Thyroid gland (tissue), 4 donors: ENCODE results near the gene DGKZ. TPM values are rescaled to one million over a fixed set of nuclear protein-coding genes. Genes with fewer than 3 reads are reported as not detected.

Experiments
- DNase-seq, 2 donors: peaks; one replicate each; pipeline ENCODE4 v3.0.0-alpha.2; 2019
- H3K27ac ChIP-seq, 3 donors: fragments of 200-600 bp; sonication (generic); 1 replicate in 2 of 3; 2 replicates in 1 of 3; pipeline ENCODE4 v1.5.1; 2016 to 2019; ENCODE audit warnings: mild to moderate bottlenecking in 1 of 3, moderate library complexity in 1 of 3
- H3K27me3 ChIP-seq: fragments of 200-600 bp; sonication (generic); one replicate; pipeline ENCODE4 v1.5.1; 2019
- H3K36me3 ChIP-seq, 2 donors: fragments of 200-600 bp; sonication (generic); one replicate each; pipeline ENCODE4 v1.5.1; 2016 to 2019
- H3K4me1 ChIP-seq, 2 donors: fragments of 200-600 bp; sonication (generic); one replicate each; pipeline ENCODE4 v1.5.1; 2017 to 2019
- H3K4me3 ChIP-seq, 3 donors: fragments of 200-600 bp; sonication (generic); replicated peaks in 1 of 3; 1 replicate in 2 of 3; 2 replicates in 1 of 3; pipeline ENCODE4 v1.5.1; 2016; ENCODE audit warnings: mild to moderate bottlenecking in 1 of 3
- H3K9me3 ChIP-seq: fragments of 200-600 bp; sonication (generic); one replicate; pipeline ENCODE4 v1.5.1; 2017
- POLR2A ChIP-seq, 2 donors: fragments of 450-650 bp; IDR thresholded peaks; one replicate each; pipeline ENCODE4 v1.6.1; 2017; ENCODE audit warnings: antibody characterized with exemption in 2 of 2, mild to moderate bottlenecking in 2 of 2, moderate library complexity in 1 of 2
- WGBS, 2 donors: methylation state at CpG; one replicate each; pipeline ENCODE4 v1.1.5; 2017; 5-methylcytosine and 5-hydroxymethylcytosine counted together
- intact Hi-C: fragments of 100-400 bp; cut with DNase I; formaldehyde crosslinking; loops from one replicate; pipeline ENCODE4 v1.15.1; 2023
- total RNA-seq, 4 donors: library from RNA; depleted of rRNA; stranded (reverse); fragments of >200 nt; gene quantifications; one replicate each; pipeline ENCODE4 v1.2.3, GENCODE V29; 2016
- TF ChIP-seq, protein P1 (sequence below), 6 experiments: fragments of 200-600 bp in 3 of 6; fragments of 450-650 bp in 3 of 6; sonication (generic) in 3 of 6; IDR thresholded peaks; one replicate each; pipeline ENCODE4 v1.5.1; 2016 to 2019; ENCODE audit warnings: antibody characterized with exemption in 6 of 6, mild to moderate bottlenecking in 2 of 6, inconsistent platforms in 1 of 6, moderate library complexity in 1 of 6

Gene DGKZ
- total RNA-seq, 4 donors from 2014 or later: 29.7 to 53.5 (median 41.8) TPM

DNA sequence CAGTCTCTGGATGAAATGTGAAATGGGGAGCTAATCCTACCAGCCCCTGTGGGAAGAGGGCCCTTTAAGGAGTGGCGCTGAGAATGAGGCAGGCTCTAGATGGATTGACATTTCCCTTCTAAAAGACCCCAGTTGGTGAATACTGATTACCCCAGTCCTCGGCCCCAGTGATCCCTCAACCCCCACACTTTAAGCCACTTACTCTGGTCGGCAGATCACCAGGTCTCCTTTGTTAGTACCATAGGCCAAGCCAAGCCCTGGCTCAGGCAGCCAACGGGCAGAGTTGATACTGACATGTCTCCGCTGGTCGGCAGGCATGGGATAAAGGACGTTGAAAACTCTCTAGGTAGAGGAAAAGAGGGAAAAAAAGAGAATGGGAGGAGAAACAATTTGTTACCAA is 70.4 kb downstream of the DGKZ start:
- peaks cover 14 to 39% of the 10 kb centered on the region in 2 donors for H3K36me3 ChIP-seq
- no peaks in the 10 kb centered on the region for H3K27me3 ChIP-seq
- intact Hi-C loops: no loop called here
- WGBS, 2 donors: 81 to 85% methylated on average over 7 of the region's 7 CpGs
- no peaks in the 10 kb centered on the region for H3K9me3 ChIP-seq
- DNase-seq: no peak
- no peak overlapping the region for H3K4me3 ChIP-seq
- H3K27ac ChIP-seq: no peak overlapping the region
- no peaks in the 10 kb centered on the region for H3K4me1 ChIP-seq
- TF ChIP-seq, protein P1, sequence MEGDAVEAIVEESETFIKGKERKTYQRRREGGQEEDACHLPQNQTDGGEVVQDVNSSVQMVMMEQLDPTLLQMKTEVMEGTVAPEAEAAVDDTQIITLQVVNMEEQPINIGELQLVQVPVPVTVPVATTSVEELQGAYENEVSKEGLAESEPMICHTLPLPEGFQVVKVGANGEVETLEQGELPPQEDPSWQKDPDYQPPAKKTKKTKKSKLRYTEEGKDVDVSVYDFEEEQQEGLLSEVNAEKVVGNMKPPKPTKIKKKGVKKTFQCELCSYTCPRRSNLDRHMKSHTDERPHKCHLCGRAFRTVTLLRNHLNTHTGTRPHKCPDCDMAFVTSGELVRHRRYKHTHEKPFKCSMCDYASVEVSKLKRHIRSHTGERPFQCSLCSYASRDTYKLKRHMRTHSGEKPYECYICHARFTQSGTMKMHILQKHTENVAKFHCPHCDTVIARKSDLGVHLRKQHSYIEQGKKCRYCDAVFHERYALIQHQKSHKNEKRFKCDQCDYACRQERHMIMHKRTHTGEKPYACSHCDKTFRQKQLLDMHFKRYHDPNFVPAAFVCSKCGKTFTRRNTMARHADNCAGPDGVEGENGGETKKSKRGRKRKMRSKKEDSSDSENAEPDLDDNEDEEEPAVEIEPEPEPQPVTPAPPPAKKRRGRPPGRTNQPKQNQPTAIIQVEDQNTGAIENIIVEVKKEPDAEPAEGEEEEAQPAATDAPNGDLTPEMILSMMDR (IDR thresholded peaks at IDR 0.05): no peak
- no peak for TF ChIP-seq POLR2A (IDR thresholded peaks at IDR 0.05)

DNA sequence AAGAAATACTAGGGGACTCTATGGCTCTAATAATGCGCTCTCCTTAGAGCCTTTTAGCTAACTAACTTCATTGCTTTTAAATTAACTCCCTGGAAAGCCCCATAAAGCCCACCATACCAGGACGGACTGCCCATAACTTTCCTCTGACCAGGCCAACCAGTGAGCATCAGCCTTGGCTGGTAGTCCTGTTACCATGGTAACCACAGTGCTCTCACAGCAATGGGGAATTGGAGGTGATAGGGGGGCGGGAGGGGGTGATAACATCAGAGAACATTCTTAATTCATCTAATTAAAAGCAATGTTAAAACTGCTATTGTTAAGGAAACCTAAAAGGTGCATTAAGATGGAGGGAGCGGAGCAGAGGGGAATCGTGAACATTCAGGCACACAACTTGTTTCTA is 71.5 kb downstream of the DGKZ start:
- no peaks in the 10 kb centered on the region for H3K9me3 ChIP-seq
- intact Hi-C loops: no loop called here
- 93 to 94% methylated on average over 5 of the region's 5 CpGs for WGBS, 2 donors
- no peak overlapping the region for H3K4me3 ChIP-seq
- no peak overlapping the region for H3K27ac ChIP-seq
- H3K27me3 ChIP-seq: no peaks in the 10 kb centered on the region
- TF ChIP-seq, protein P1 (IDR thresholded peaks at IDR 0.05): no peak
- no peak for TF ChIP-seq POLR2A (IDR thresholded peaks at IDR 0.05)
- H3K36me3 ChIP-seq: peaks cover 14 to 34% of the 10 kb centered on the region in 2 donors
- no peak for DNase-seq
- H3K4me1 ChIP-seq: no peaks in the 10 kb centered on the region

DNA sequence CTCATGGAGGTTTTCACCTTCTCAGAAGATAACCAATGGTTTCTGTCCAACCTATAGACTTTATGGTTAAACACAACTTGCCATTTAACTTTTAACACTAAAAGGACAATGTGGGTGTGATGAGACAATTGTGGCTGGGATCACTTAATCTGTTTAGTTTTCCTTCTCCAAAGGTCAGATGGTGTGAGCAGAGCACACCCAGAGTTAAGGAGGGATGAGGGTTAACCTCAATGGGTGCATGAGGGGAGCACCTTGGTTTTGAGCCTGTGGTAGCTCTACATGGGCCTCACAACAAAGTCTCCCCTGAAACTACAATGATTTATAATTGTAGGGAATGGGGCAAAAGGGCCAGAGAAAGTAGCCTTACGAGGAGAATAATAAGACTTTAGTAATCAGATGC is 73.2 kb downstream of the DGKZ start:
- WGBS, 2 donors: 94 to 95% methylated on average over 1 of the region's 1 CpG
- Histone ChIP-seq H3K9me3 (no peaks in the 10 kb centered on the region), H3K4me1 (no peaks in the 10 kb centered on the region), H3K4me3 (no peak overlapping the region), H3K27ac (no peak overlapping the region), H3K36me3 (peaks cover 5 to 21% of the 10 kb centered on the region in 2 donors), H3K27me3 (no peaks in the 10 kb centered on the region)
- DNase-seq: no peak
- TF ChIP-seq, protein P1 (IDR thresholded peaks at IDR 0.05): no peak
- TF ChIP-seq POLR2A (IDR thresholded peaks at IDR 0.05): no peak
- intact Hi-C loops: no loop called here

DNA sequence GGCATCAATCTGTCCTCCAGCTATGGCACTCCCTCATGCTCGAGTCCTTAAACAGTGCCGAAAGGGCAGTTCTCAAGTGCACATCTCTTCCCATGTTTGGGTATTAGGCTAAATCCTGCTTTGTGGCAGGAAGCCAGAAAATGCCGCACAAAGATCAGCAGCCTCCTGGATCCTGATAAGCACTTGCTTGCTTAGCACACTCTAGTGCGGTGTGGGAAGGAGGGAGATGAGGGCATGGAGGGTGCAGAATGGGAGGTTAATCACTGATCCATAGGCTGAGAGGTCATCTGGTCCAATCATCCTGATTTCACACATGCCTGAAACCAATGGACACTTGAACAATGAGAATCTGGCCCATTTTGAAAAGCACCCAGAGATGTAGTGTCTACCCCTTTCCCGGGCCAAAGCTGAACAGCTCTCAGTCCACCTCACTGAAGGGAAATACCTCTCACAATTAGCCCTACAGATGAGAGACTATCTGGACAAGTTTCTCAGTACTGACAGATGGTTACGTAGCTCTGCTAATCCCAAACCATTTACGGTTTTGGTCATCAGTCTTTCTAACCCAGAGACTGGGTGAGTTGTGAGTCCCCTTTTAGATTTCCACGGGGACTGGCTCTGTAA is 74.1 kb downstream of the DGKZ start:
- TF ChIP-seq POLR2A (IDR thresholded peaks at IDR 0.05): no peak
- TF ChIP-seq, protein P1 (IDR thresholded peaks at IDR 0.05): no peak
- H3K36me3 ChIP-seq: peaks cover 5 to 14% of the 10 kb centered on the region in 2 donors
- no peak for DNase-seq
- H3K27me3 ChIP-seq: no peaks in the 10 kb centered on the region
- no peaks in the 10 kb centered on the region for H3K4me1 ChIP-seq
- H3K4me3 ChIP-seq: no peak overlapping the region
- intact Hi-C loops: no loop called here
- no peaks in the 10 kb centered on the region for H3K9me3 ChIP-seq
- no peak overlapping the region for H3K27ac ChIP-seq
- 80 to 84% methylated on average over 8 of the region's 8 CpGs for WGBS, 2 donors

DNA sequence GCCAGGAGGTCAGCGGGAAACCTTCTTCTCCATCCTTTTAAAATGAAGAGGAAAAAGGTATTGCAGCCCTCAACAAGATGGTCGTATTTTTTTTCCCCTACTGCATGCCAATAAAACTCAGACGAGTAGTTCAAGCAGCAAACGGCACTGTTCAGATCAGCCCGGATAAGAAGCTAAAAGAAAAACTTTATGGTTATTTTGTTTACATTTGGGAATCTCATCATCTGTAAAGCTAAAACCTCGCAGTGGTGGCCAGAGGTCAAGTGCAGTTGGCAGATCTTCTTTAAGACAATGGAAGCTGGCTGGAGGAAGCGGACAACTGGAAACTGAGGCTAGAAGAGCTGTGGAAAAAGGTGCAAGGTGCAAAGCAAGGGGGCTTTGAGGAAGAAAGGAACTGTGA is 75.3 kb downstream of the DGKZ start:
- H3K4me3 ChIP-seq: no peak overlapping the region

More for the DNA sequence above, 75.3 kb downstream of the DGKZ start:
- Histone ChIP-seq H3K9me3 (no peaks in the 10 kb centered on the region), H3K27me3 (no peaks in the 10 kb centered on the region), H3K36me3 (peaks cover 0 to 6% of the 10 kb centered on the region in 2 donors), H3K4me1 (no peaks in the 10 kb centered on the region), H3K27ac (no peak overlapping the region)
- DNase-seq: no peak
- TF ChIP-seq, protein P1 (IDR thresholded peaks at IDR 0.05): no peak
- TF ChIP-seq POLR2A (IDR thresholded peaks at IDR 0.05): no peak
- intact Hi-C loops: no loop called here
- WGBS, 2 donors: 71 to 74% methylated on average over 7 of the region's 7 CpGs
